Measurements from ENCODE around the gene ACSF2.
"Not testable (repeated sequence)": the region's sequence is repeated elsewhere in the genome, so short reads cannot be mapped to it uniquely, and the experiment has no call there.

- TF ChIP-seq CTCF (IDR thresholded peaks at IDR 0.05; ENCODE audit: insufficient read depth, low read length); POLR2AphosphoS5 (IDR thresholded peaks at IDR 0.05; ENCODE audit: low read depth); REST (IDR thresholded peaks at IDR 0.05; ENCODE audit: insufficient replicate concordance, low read depth); SPI1 (IDR thresholded peaks at IDR 0.05; ENCODE audit: borderline replicate concordance, low read depth): not testable (repeated sequence)
Measured at GRCh38 chr17:50472761-50473161, 46.7 kb downstream of the ACSF2 start.
